ENCODE results near the gene CADM2.

DNA sequence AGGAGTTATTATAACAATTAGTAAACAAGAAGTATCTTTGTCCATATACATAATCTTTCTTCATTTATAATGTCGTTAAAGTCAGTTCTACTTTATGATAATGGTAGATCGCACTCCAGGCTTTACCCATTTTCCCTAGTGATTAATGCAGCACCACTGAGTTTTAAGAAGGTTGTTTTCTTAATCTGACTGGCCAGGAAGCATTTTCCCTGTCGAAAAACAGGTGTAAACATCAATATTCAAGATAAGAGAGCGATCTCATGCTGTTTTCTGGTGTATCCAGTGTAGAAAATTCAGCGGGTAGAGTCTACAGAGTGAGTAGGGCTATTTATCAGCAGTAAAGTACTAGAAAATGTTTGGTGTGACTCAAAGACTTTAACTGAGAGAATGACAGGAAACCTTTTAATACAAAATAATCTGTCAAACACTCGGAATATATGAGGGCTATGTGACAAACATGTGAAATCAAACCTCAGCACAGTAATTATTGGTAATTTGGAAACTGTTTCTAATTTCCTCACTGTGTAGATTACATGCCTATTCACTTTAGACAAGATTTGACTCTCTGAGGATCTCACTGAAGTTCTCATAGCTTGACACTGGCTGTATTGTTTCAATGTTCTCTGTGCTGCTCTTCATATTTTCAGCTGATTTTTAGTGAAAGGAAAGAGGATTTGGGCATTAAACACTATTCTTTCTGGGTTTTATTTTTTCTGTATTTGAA is 1019.0 kb downstream of the CADM2 start:
- no peak for TF ChIP-seq POLR2AphosphoS5 (IDR thresholded peaks at IDR 0.05; ENCODE audit: borderline replicate concordance, low read depth, low read length)
- TF ChIP-seq EZH2 (IDR thresholded peaks at IDR 0.05): no peak

Data from SK-N-MC (cell line).